HPDE6-E6E7 (cell line): ENCODE data around the gene MED16.

Source experiments
- DNase-seq: peaks from one replicate; pipeline ENCODE4 v3.0.0; 2011; ENCODE audit warnings: missing footprints; ENCODE audit errors: extremely low spot score

The MED16 gene

GRCh38 chr19:872266-872951 is 20.6 kb downstream of the MED16 start:
- DNase-seq: no peak

DNA sequence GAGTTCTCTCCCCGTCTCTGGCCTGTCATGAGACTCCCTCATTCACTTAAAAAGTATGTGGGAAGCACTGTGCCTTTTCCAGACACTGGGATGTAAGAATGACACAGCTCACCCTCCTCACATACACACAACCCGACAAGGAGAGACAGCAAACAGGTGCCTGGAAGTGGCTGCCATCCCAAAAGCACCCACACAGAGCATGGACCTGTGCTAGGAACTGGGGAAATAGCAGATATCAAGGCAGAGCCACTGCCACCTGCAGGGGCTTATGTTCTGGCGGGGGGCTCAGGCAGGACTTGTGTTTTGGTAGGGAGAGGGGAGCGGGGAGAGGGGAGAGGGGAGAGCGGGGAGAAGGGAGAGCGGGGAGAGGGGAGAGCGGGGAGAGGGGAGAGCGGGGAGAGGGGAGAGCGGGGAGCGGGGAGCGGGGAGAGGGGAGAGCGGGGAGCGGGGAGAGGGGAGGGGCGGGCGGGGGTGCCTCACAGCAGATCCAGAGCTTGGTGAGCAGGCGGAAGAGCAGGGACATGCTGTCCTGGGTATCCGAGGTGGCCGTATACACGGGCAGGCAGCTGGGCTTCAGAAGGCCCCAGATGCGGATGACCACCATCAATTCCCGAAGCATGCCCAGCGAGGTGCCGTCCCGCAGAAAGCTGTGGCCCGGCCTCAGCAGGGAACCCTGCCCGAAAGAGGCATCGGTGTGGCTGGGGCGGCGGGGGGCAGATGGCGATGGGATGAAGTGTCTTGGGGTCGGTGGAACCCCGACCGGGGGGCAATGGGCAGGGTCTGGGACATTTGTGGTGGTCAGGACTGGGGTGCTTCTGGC is 21.3 kb downstream of the MED16 start:
- DNase-seq: no peak

GRCh38 chr19:870963-871401 is 22.0 kb downstream of the MED16 start:
- no peak for DNase-seq

DNA sequence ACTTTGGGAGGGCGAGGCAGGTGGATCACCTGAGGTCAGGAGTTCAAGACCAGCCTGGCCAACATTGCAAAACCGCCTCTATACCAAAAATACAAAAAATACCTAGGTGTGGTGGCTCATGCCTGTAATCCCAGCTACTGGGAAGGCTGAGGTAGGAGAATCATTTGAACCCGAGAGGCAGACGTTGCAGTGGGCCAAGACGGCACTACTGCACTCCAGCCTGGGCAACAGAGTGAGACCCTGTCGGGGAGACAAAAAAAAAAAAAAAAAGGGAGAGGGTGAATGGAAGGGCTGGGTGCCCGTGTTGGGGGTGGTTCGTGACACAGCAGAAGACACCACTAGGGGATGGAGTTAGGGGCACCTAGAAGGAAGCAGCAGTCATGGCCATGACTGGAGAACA is 22.7 kb downstream of the MED16 start:
- no peak for DNase-seq

DNA sequence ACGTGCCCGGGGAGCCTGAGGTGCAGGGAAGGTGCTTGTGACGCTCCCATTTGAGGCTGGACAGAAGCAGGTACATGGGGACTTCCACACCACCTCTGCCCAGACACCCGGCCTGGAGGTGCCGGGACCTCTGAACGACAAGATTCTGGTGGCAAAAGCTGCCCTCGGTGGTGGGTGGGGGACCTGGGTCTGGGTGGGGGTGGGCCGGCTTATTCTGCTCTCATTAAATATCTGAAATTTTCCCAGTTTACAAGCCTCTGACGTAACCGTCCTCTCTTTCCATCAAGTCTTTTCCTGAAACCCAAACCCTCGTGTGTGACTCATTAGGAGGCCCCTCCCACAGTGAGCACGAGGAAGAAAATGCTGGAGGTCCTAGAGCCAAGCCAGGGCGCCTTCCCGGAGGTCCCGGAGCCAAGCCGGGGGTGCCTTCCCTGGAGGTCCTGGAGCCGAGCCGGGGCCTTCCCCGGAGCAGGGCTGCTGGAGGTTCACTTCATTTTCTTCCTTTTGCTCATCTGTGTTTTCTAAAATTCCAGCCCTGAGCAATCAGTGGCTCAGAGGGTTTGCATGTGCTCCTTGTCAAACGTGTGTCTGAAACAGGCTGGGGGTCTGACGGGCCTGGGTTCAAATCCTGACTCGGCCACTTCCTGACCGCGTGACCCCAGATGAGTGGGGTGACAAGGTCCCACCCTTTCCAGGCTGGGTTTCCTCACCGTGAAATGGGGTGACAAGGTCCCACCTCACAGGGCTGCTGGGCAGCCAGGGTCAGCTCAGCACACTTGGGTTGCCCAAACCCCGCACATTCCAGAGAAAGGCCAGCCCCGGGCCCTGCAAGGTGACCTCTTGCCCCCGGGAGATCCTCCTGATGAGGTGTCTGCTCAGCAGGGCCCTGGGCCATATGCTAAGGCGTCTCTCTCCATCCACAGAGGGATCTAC is 23.5 kb downstream of the MED16 start:
- peak; percentile 70 for DNase-seq

DNA sequence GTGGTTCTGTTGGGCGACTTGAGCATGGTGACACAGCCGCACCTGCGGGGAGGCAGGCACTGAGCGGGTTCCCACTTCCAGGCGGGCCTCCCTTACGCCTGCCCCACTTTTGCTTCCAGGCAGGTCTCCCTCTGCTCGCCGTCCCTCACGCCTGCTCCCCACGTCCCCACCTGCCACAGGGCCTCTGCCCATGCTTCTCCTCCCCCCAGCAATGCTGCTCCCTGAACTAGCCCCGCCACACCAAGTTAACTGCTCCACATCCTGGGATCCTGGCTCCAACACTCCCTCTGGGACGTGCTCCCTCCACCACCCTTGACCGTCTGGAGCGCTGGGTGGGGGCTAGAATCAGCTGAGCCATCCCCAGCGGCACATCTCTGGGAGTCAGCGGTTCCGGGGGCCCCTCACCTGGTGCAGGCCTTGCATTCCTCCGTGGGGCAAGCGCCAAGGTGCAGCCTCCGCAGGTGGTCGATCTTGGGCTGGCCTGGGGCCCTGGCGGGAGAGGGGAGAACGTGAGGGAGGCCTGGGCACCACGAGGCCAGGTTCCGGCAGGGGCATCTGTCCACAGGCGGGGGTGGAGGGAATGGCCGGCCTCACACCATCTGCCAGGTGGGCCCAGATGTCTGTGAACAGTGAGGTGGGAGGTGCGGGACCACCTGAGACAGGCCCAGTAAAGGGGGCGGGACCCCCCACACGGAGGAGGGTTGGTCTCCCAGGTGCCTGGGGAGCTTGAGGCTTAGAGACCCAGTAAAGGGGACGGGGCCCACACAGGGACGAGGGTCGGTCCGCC is 24.3 kb downstream of the MED16 start:
- DNase-seq: no peak

- DNase-seq: no peak
These were observed 25.0 kb downstream of the MED16 start for GRCh38 chr19:867855-868457.

DNA sequence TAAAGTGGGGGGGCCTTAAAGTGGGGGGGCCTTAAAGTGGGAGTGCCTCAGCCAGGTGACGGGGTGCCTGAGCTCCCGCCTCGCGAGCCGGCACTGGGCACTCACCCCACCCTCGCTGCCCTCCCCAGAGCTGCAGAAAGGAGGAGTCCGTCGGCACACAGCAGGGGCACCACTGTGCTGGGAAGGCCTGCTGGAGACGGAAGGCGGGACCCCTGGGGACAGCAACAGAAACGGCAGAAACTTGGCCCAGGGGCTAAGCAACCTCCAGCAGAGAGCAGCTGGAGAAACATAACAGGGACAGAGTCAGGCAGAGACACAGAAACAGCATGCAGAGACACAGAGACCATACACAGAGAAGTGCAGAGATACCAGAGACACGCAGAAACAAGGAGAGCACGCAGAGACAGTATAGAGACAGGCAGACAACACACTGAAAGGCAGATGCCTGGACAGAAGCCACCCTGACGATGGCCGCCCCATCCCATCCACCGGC is 25.6 kb downstream of the MED16 start:
- no peak for DNase-seq

DNA sequence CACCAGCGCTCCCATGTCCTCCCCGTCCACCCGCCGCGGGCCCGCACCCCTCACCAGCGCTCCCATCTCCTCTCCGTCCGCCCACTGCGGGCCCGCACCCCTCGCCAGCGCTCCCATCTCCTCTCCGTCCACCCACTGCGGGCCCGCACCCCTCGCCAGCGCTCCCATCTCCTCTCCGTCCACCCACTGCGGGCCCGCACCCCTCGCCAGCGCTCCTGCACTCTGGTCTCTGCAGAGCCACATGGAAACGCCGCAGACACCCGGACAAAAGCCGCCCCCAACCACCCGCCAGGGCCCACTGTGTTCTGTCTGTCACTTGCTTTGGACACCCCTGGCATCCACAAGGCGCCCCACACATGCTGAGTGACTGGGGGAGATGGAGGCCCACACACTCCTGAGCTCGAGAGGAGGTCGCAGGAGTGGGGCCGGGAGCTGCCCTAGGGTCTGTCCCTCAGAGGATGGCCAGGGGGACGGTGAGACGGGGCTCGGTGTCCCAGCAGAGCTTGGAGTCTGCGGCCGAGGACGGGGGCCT is 26.2 kb downstream of the MED16 start:
- DNase-seq: no peak

DNA sequence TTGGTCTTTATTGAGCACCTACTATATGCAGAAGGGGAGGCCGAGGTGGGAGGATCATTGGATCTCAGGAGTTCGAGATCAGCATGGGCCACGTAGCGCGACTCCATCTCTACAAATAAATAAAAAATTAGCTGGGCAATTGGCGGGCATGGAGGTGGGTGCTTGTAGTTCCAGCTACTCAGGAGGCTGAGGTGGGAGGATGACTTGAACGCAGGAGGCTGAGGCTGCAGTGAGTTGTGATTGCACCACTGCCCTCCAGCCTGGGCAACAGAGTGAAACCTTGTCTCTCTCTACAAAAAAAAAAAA is 29.7 kb downstream of the MED16 start:
- no peak for DNase-seq

DNA sequence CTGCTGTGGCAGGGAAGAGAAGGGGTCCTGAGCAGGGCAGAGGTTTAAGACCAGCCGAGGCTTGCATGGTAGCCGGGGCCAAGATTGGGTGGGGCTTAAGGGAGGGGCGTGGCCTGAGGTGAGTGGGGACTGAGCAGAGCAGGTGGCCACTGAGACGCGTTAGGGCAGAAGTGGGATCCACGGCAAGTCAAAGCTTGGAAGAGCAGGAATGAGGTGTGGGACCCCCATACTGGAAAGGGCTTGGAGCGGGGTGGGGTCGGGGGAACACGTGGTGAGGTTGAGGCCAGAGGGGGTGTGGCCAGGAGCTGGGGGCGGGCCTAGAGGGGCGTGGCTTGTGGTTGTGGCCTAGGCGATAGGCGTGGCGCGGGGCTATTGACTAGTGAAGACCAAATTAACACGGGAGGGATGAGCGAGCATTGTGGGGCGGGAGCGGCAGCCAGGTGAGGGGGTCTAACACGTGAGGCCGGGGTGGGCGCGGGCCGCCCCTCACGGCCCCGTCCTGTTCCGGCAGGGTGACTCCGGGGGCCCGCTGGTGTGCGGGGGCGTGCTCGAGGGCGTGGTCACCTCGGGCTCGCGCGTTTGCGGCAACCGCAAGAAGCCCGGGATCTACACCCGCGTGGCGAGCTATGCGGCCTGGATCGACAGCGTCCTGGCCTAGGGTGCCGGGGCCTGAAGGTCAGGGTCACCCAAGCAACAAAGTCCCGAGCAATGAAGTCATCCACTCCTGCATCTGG is 30.2 kb downstream of the MED16 start:
- DNase-seq: no peak

GRCh38 chr19:861756-862580 is 31.0 kb downstream of the MED16 start:
- DNase-seq: no peak

- DNase-seq: no peak
These were observed 31.7 kb downstream of the MED16 start for GRCh38 chr19:861141-861755.

DNA sequence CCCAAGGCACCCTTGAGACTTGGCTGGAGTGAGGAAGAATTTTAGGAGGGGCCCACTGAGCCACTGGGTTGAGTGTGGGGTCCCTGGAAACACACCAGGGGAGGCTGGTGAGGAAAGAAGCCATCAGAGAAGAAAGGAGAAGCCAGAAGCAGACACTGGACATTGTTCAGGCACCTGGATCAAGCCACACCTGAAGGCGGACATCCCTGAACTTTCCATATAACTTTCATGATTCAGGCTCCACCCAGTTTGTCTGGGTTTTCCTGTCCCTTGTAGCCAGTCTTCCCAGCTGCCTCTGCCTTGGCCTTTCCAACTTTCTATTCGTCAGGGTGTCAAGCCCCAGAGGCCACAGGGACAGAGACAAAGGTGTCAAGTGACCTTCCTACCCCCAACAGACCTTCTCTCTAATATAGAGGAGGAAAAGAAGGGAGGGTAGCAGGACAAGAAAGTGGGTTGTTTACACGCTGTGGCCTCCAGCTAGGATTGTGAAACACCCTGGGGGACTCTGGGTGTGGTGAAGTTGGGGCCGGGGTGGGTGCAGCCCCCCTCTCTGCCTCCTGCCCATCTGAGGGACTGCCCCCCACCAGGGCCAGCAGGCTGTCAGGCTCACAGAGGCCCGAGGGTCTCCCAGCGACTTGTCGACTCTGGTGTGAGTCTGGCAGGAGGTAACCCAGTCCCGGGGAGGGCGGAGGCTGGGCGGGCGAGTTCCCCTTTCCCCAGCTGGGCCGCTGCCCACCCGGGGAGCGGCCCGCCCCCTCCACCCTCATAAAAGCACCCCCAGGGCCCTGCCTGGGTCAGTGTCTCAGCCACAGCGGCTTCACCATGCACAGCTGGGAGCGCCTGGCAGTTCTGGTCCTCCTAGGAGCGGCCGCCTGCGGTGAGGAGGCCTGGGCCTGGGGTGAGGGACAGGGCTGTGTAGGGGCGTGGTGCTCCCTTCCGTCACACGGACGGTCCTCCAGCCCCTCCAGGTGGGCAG is 33.8 kb downstream of the MED16 start, which contains the start of gene CFD:
CFD (plus strand) TSS at position 797 of the 976 bp plus-strand sequence; CDS start at position 823, 26 bp downstream.
- DNase-seq: no peak

DNA sequence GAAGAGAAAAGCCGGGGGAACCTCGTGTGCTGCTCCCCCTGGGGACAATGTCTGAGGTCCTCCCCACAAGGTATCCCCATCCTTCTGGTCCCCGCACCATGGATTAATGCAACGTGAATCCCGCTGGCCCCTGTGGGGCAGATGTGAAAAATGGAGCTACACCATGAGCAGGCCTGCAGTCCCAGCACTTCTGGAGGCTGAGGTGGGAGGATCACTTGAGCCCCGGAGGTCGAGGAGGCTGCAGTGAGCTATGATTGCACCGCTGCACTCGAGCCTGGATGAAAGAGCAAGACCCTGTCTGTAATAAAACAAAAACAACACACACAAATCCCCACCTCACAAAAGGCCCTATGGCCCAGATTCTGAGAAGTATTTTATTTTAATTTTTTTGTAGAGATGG is 34.7 kb downstream of the MED16 start:
- no peak for DNase-seq

DNA sequence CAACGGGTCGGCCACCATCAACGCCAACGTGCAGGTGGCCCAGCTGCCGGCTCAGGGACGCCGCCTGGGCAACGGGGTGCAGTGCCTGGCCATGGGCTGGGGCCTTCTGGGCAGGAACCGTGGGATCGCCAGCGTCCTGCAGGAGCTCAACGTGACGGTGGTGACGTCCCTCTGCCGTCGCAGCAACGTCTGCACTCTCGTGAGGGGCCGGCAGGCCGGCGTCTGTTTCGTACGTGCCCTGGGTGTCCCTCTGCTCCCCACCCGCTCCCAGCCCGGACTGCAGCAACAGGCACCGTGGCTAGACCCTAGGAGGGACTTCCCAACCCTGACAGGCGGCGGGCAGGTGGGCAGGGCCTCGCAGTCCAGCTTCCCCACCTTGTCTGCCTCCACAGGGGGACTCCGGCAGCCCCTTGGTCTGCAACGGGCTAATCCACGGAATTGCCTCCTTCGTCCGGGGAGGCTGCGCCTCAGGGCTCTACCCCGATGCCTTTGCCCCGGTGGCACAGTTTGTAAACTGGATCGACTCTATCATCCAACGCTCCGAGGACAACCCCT is 37.3 kb downstream of the MED16 start:
- no peak for DNase-seq

DNA sequence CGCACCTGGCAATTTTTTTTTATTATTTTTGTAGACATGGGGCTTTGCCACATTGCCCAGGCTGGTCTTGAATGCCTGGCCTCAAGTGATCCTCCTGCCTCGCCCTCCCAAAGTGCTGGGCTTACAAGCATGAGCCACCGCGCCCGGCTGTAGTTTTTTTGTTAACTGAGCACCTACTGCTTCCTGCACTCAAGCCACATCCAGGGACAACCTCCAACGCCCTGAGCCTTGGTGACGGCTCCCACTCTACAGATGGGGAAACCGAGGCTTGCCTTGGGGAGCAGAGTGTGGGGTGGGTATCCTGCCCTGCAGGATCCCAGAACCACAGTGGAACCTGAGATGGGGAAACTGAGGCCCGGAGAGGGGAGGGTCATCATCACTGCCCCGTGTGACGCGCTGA is 37.8 kb downstream of the MED16 start:
- no peak for DNase-seq
